HG03575 (cell line): ENCODE measurements around the gene APOD.
"Not testable (repeated sequence)": the region's sequence is repeated elsewhere in the genome, so short reads cannot be mapped to it uniquely, and the experiment has no call there.

ENCODE experiments used
- ATAC-seq: cut with Tn5 transposase; IDR thresholded peaks from one replicate; pipeline ENCODE4 v1.9.1; 2021; ENCODE audit not compliant: unreplicated experiment, insufficient number of reproducible peaks, low FRiP score; ENCODE audit errors: extremely low read depth

APOD gene

GRCh38 chr3:195583831-195584542 lies at the start of gene APOD:
Gene APOD (minus strand): TSS chr3:195583940. CDS start chr3:195579461, 4,479 bp downstream.
- no peak for ATAC-seq

GRCh38 chr3:195633351-195633750 lies 49.6 kb upstream of the APOD start:
- not testable (repeated sequence) for ATAC-seq

GRCh38 chr3:195632501-195633185 lies 48.9 kb upstream of the APOD start:
- ATAC-seq = not testable (repeated sequence)

DNA sequence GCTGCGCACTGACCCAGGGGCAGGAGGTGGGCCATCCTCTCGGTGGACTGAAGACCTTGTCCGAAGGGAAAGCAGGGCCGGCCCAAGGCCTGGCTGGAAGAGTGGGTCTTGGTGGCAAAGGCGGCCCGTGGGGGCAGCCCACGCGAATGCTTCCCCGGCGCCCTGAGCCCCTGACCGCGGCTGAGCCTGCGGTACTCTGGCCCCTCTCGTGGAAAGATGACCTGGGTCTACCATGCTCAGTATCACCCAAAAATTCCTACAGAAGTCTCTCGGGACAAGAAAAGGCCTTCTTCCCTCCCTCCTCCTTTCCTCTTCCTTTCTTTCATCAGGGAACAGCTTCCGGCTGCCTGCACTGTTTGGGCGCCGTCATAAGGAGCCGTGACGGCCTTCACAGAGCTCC lies 48.3 kb upstream of the APOD start:
- not testable (repeated sequence) for ATAC-seq

- not testable (repeated sequence) for ATAC-seq
These were observed 47.3 kb upstream of the APOD start for GRCh38 chr3:195630938-195631495.

DNA sequence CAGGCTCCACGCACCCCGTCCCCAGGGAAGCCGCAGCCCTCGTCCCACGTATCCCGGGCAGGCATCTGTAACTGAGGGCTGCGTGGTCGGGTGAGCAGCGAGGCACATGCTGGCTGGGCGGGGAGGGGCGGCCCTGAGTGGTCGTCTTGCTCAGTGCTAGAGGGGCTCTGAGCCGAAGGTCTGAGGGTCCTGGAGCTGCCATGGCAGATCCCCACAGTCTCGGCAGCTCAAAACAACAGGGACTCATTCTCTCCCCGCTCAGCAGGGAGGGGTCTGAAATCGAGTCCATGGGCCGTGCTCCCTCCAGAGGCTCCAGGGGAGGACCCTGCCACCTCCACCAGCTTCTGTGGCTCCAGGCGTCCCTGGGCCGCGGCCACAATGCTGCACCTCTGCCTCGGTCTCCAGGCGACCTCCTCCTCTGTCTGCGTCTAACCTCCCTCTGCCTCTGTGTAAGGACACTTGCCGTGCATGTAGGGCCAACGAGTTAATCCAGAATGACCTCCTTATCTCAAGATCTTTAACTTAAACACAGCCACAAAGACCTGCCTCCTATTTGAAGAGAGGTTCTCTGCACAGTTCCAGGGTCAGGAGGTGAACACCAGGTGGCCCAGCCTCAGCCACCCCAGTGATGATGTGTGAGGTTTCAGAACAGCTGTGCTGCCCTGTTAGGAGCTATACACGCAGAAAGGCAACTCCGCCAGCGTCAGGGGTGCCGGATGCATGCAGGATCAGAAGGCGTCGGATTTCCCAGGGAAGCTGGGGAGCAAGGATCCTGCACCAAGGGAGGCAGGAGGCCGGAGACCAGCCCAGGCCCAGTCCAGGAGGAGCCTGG lies 46.6 kb upstream of the APOD start:
- not testable (repeated sequence) for ATAC-seq

GRCh38 chr3:195629682-195630081 lies 45.9 kb upstream of the APOD start:
- ATAC-seq = not testable (repeated sequence)

DNA sequence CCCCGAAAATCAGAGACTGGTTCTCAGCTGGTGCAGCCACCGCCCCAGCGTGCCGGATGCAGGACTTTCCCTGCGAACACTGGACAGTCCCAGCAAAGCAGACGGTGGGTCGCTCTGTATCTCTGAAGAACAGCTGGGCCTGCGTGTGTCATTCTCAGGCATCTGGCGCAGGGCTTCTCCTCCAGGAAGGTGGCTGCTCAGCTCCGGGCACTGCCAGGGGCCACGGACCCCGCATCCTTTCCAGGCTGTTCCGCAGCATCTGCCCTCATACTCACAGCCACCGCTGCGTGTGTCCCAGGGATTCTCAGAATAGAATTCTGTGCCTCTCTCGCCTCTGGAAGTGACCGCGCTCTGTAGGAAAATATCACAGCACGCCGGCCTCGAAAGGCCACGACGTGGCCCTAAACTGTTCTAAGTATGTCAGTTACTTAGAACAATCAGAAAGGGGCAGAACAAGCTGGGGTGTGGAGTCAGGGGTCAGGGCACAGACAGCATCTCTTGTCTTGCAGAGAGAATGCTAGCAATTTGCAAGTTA lies 44.7 kb upstream of the APOD start:
- ATAC-seq = not testable (repeated sequence)

DNA sequence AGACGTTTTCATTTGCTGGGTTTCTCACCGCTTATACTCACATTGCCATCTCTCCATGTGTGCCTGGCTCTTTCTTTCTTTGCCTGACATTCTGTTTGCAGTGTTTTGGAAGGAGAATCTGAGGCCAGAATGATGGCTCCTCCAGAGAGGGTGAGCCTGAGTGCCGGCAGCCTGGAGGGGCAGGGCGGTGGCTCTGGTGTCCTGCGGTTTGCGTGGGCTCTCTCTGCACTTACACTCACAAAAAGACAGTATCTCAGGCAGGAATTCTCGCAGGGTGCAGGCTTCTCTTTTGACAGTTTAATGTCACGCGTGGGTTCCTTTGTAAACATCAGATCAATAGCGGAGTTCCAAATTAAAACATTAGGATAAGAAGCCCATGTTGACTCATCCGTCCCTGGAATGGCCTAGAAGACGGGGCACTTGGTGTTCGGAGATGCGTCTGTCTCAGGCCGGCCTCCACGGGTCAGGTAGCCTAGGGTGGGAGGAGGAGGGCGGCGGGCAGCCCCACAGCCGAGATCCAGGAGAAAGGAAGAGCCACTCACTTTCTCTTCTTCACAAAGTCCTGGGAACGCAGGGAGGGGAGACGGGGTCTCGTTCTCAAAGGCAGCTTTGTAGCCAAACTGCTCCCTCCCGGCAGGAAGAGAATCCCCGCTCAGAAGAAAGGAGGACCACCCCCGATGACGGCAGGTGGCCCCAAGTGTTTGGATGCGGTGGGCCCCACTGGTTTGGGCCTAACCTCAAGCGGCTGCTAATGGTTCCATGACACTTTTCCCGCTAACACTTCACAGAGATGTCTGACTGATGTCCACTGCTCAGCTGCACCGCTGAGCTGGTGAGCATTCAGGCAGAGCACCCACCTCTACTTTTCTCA lies 44.0 kb upstream of the APOD start:
- ATAC-seq = not testable (repeated sequence)

DNA sequence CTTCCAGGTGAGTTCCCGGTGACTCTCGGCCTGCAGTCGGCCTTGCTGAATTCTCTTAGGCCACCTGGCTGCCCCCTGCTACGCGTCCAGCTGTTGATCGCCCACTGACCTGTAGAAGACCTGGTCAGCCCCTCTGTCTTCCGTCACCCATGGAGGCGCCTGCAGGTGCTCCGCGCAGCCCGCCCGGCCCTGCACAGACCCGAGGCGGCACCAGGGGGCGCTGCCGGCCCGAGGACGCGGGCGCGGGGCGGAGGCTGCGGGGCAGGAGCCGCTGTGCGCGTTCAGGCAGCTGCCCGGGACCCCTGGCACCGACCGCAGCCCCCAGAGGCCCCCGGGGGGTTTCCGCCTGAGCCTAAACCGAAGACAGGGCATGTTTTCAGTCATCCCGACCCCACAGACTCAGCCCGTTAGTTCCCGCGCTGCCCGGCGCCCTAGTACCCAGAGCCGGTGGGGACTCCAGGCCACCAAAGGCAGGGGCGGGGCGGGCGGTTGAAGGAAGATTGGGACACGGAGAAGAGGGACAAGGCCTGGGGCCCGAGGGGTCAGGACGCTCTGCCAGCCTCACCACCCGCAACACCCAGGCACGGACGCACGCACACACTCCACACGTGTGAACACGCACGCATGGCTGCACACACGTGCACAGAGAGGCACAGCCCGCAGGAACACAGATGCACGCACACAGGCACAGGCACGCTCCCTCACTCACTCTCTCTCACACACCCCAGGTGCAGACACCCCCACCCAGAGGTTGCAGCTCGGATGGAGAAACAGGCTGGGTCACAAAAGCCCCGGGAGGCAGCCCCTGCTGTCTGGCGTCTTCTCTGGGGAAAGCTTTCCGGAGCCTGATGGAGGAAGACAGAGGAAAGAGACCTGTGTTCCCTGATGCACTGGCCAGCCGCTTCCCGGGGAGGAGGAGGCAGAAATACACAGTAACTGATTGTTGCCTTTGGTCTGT lies 41.1 kb upstream of the APOD start:
- ATAC-seq = not testable (repeated sequence)

DNA sequence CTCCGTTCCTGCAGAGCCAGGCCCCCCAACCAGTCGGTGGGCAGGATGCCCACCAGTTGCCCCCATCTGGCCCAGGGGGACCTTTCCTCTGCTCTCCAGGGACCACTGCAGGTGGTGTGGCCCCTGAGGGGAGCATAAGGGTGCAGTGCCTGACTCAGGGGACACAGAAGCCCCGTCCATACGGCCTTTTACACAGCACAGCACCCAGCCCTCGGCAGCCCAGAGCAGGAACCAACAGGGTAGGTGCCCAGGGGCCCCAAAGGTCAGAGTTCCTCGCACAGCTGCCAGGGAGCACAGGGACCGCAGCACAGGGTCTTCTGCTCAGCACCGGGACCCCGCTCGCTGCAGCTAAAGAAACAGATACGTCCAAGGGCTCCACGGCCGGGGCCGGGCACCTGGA lies 40.4 kb upstream of the APOD start:
- ATAC-seq = not testable (repeated sequence)

GRCh38 chr3:195623217-195623965 lies 39.7 kb upstream of the APOD start:
- not testable (repeated sequence) for ATAC-seq

GRCh38 chr3:195622523-195623170 lies 38.9 kb upstream of the APOD start:
- ATAC-seq = not testable (repeated sequence)

DNA sequence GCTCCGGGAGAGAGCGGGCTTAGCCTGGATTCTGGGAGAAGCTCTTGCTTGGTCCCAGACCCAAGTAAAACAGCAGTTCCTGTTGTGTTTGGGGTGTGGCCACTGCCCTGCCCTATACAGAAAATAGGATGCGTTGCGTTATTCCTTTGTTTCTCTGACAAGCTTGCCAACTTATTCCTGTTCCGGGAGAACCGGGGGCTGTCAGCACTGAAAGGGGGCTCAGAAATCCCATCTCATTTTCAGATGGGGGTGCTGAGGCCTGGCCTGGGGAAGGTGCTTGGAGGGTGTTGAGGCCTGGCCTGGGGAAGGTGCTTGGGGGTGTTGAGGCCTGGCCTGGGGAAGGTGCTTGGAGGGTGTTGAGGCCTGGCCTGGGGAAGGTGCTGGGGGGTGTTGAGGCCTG lies 38.3 kb upstream of the APOD start:
- ATAC-seq = not testable (repeated sequence)

DNA sequence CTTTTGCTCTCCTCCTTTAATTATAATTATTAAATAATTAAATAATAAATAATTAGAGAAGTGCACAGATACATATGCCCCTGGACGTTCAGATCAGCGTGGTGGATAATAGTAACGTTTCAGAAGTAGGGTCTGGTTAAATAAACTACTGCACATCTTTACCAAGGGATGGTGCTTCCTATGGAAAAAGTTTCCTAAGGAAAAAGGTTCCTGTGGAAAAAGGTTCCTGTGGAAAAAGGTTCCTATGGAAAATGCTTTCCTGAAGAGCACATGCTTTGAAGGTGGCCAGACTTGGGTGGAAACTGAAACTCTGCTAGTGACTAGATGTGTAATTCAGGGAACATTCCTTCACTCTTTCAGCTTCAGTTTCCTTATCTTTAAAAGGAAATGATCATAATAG lies 37.4 kb upstream of the APOD start:
- ATAC-seq = not testable (repeated sequence)

DNA sequence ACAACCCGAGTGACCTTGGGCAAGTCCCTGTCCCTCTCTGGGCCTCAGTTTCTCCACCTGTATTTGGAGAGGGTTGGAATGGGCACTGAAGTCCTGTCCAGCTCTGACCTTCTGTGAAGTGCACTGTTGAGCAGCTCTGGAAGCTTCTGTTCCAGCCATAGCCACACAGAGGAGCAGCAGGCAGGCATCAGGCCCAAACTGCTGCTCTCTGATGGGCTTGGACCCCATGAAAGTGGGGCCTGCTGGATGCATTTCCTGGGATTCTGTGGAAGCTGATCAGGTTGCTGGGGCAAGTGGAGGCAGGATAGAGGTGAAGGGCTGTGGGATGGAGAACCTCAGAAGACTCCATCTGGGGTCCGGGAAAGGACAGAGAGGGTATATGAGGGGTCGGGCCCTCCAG lies 36.7 kb upstream of the APOD start:
- not testable (repeated sequence) for ATAC-seq
